Measurements from ENCODE around the gene SCEL.

SCEL gene

DNA sequence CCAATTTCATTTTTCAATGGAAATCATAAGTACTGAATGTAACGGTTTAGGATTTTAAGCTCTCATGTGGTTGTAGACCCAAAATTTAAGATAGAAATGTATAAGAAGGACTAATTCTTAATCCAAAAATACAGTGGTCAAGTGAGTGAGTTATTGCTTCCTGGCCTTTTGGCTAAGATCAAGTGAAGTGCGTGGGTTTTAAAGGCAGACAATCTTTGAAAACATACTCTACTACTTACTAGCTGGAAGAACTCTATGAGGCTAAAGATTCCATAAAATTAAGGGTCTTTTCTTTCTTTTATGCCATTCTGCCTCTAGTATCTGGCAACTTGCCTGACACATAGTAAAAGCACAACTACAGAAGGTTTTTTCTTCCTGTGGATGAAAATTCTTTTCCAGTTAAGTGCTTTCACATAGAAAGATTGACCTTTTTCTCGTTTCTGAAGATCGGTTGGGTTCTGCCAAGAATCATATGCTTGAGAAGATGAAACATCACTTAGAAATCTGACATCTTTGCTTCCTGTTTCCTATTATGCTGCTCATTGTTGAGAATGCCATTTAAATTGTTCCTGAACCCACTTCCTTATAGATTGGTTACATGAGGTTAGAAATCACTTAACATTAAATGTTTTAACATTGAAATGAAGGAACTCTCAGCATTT is 26.4 kb upstream of the SCEL start:
- Histone ChIP-seq H3K4me3 (ENCODE audit: low read depth, low read length) (no peak overlapping the region), H3K4me1 (peaks cover 7% of the 10 kb centered on the region), H3K9me3 (no peaks in the 10 kb centered on the region), H3K36me3 (no peaks in the 10 kb centered on the region), H3K27me3 (no peaks in the 10 kb centered on the region)
- TF ChIP-seq, protein P1, sequence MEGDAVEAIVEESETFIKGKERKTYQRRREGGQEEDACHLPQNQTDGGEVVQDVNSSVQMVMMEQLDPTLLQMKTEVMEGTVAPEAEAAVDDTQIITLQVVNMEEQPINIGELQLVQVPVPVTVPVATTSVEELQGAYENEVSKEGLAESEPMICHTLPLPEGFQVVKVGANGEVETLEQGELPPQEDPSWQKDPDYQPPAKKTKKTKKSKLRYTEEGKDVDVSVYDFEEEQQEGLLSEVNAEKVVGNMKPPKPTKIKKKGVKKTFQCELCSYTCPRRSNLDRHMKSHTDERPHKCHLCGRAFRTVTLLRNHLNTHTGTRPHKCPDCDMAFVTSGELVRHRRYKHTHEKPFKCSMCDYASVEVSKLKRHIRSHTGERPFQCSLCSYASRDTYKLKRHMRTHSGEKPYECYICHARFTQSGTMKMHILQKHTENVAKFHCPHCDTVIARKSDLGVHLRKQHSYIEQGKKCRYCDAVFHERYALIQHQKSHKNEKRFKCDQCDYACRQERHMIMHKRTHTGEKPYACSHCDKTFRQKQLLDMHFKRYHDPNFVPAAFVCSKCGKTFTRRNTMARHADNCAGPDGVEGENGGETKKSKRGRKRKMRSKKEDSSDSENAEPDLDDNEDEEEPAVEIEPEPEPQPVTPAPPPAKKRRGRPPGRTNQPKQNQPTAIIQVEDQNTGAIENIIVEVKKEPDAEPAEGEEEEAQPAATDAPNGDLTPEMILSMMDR (IDR thresholded peaks at IDR 0.05; ENCODE audit: low read depth, low read length): no peak
- DNase-seq: no peak

- Histone ChIP-seq H3K4me3 (ENCODE audit: low read depth, low read length) (no peak overlapping the region), H3K9me3 (no peaks in the 10 kb centered on the region), H3K36me3 (no peaks in the 10 kb centered on the region), H3K4me1 (peaks cover 7% of the 10 kb centered on the region), H3K27me3 (no peaks in the 10 kb centered on the region)
- DNase-seq: no peak
- TF ChIP-seq, protein P1 (IDR thresholded peaks at IDR 0.05; ENCODE audit: low read depth, low read length): no peak
Measured at GRCh38 chr13:77510156-77510555, 25.4 kb upstream of the SCEL start.

GRCh38 chr13:77511552-77511951 is 24.0 kb upstream of the SCEL start:
- Histone ChIP-seq H3K36me3 (no peaks in the 10 kb centered on the region), H3K4me1 (peaks cover 14% of the 10 kb centered on the region), H3K4me3 (ENCODE audit: low read depth, low read length) (no peak overlapping the region), H3K9me3 (no peaks in the 10 kb centered on the region), H3K27me3 (no peaks in the 10 kb centered on the region)
- TF ChIP-seq, protein P1 (IDR thresholded peaks at IDR 0.05; ENCODE audit: low read depth, low read length): no peak
- DNase-seq: peak; percentile 77

DNA sequence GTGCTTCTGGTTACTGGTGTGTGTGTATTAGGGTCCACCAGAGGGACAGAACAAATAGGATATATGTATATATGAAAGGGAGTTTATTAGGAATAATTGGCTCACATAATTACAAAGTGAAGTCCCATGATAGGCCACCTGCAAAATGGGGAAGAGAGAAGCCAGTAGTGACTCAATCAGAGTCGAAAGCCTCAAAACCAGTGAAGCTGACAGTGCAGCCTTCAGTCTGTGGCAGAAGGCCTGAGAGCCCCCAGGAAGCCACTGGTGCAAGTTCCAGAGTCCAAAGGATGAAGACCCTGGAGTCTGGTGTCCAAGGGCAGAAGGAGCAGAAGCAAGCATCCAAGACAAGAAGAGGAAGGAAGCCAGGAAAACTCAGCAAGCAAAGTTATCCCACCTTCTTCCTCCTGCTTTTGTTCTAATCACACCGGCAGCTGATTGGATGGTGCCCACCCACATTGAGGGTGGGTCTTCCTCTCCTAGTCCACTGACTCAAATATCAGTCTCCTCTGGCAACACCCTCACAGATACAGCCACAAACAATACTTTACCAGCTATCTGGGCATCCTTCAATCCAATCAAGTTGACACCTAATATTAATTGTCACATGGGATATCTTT is 21.7 kb upstream of the SCEL start:
- Histone ChIP-seq H3K36me3 (no peaks in the 10 kb centered on the region), H3K27me3 (no peaks in the 10 kb centered on the region), H3K4me3 (ENCODE audit: low read depth, low read length) (no peak overlapping the region), H3K9me3 (no peaks in the 10 kb centered on the region), H3K4me1 (peaks cover 21% of the 10 kb centered on the region)
- DNase-seq: no peak
- TF ChIP-seq, protein P1 (IDR thresholded peaks at IDR 0.05; ENCODE audit: low read depth, low read length): no peak

GRCh38 chr13:77514336-77514726 is 21.2 kb upstream of the SCEL start:
- Histone ChIP-seq H3K27me3 (no peaks in the 10 kb centered on the region), H3K9me3 (no peaks in the 10 kb centered on the region), H3K4me1 (peaks cover 21% of the 10 kb centered on the region), H3K36me3 (no peaks in the 10 kb centered on the region), H3K4me3 (ENCODE audit: low read depth, low read length) (no peak overlapping the region)
- DNase-seq: no peak
- TF ChIP-seq, protein P1 (IDR thresholded peaks at IDR 0.05; ENCODE audit: low read depth, low read length): no peak

- H3K36me3 ChIP-seq: no peaks in the 10 kb centered on the region
- H3K27me3 ChIP-seq: no peaks in the 10 kb centered on the region
- H3K9me3 ChIP-seq: no peaks in the 10 kb centered on the region; the same call in 1 of the 2 replicates
- DNase-seq: no peak
- no peak overlapping the region for H3K4me3 ChIP-seq (ENCODE audit: low read depth, low read length)
- TF ChIP-seq, protein P1 (IDR thresholded peaks at IDR 0.05; ENCODE audit: low read depth, low read length): no peak
- peaks cover 21% of the 10 kb centered on the region for H3K4me1 ChIP-seq
Measured at GRCh38 chr13:77515785-77516184, 19.7 kb upstream of the SCEL start.

Data from BE2C (cell line).